A673 (cell line): ENCODE measurements around the gene UGT1A8. TPM values are rescaled to one million over a fixed set of nuclear protein-coding genes. Genes with fewer than 3 reads are reported as not detected.

Source experiments
- BruUV-seq: library from RNA; stranded (reverse); fragments of 400-500 nt; replicated peaks from 2 replicates; lab custom pipeline; 2021; lab: Mats Ljungman, UMichigan
- CTCF ChIA-PET: fragments of 300-600 bp; sonication (Branson Sonifier 250); formaldehyde crosslinking; loops from one replicate; lab custom pipeline; 2022; ENCODE audit warnings: antibody characterized with exemption; lab: Charles Lee
- POLR2A ChIA-PET: fragments of 300-600 bp; sonication (Branson Sonifier 250); formaldehyde crosslinking; loops from one replicate; lab custom pipeline; 2022; ENCODE audit warnings: antibody characterized with exemption; ENCODE audit not compliant: low non-redundant PET; lab: Charles Lee
- DNase-seq: peaks from one replicate; pipeline ENCODE4 v3.0.0-alpha.2; 2015; ENCODE audit warnings: low spot score
- H3K27ac ChIP-seq: fragments of 200-600 bp; sonication (generic); 2 replicates; pipeline ENCODE4 v1.5.1; 2016; ENCODE audit warnings: mixed run types, low read depth, mild to moderate bottlenecking, mixed read lengths, antibody characterized with exemption, low read length; ENCODE audit not compliant: poor library complexity, severe bottlenecking
- H3K27me3 ChIP-seq: fragments of 200-600 bp; sonication (generic); replicated peaks from 2 replicates; pipeline ENCODE4 v1.6.1; 2017; ENCODE audit warnings: mixed run types, low read depth, mild to moderate bottlenecking, mixed read lengths, antibody characterized with exemption, low read length; ENCODE audit not compliant: insufficient read depth, poor library complexity
- H3K36me3 ChIP-seq: fragments of 200-600 bp; sonication (generic); 2 replicates; pipeline ENCODE4 v1.6.1; 2016; ENCODE audit warnings: mixed run types, mild to moderate bottlenecking, mixed read lengths, antibody characterized with exemption, low read length; ENCODE audit not compliant: insufficient read depth, poor library complexity, severe bottlenecking
- H3K4me1 ChIP-seq: fragments of 200-600 bp; sonication (generic); 2 replicates; pipeline ENCODE4 v1.6.1; 2017; ENCODE audit warnings: mixed run types, mild to moderate bottlenecking, mixed read lengths, antibody characterized with exemption, low read length; ENCODE audit not compliant: insufficient read depth, poor library complexity, severe bottlenecking
- H3K4me3 ChIP-seq: fragments of 200-600 bp; sonication (generic); 2 replicates; pipeline ENCODE4 v1.5.1; 2016; ENCODE audit warnings: low read depth, mixed run types, mild to moderate bottlenecking, mixed read lengths, low read length; ENCODE audit not compliant: poor library complexity, severe bottlenecking
- H3K9me3 ChIP-seq: fragments of 200-600 bp; sonication (generic); 2 replicates; pipeline ENCODE4 v1.6.1; 2016; ENCODE audit warnings: mixed run types, low read depth, mild to moderate bottlenecking, mixed read lengths, antibody characterized with exemption, low read length; ENCODE audit not compliant: poor library complexity, severe bottlenecking
- EZH2 ChIP-seq: fragments of 200-600 bp; sonication (generic); IDR thresholded peaks from 2 replicates; pipeline ENCODE4 v1.6.1; 2017; ENCODE audit warnings: borderline replicate concordance, low read depth, mild to moderate bottlenecking, mixed read lengths, antibody characterized with exemption, low read length; ENCODE audit not compliant: poor library complexity, severe bottlenecking
- intact Hi-C: fragments of 100-400 bp; cut with micrococcal nuclease; formaldehyde crosslinking; loops from one replicate; pipeline ENCODE4 v1.10.0; 2022; ENCODE audit not compliant: unreplicated experiment
- total RNA-seq: library from RNA; stranded (reverse); gene quantifications from 2 replicates; pipeline ENCODE4 v1.2.3, GENCODE V29; 2021
- TF ChIP-seq, protein P1 (sequence below): fragments of 300-800, 200-600 bp; sonication (generic); conservative IDR thresholded peaks from 2 replicates; pipeline ENCODE4 v1.5.1; 2017; ENCODE audit warnings: low read depth, mild to moderate bottlenecking, antibody characterized with exemption, low read length, moderate library complexity, mixed read lengths

UGT1A8 gene
- total RNA-seq, 1 experiment from 2014 or later = not detected

DNA sequence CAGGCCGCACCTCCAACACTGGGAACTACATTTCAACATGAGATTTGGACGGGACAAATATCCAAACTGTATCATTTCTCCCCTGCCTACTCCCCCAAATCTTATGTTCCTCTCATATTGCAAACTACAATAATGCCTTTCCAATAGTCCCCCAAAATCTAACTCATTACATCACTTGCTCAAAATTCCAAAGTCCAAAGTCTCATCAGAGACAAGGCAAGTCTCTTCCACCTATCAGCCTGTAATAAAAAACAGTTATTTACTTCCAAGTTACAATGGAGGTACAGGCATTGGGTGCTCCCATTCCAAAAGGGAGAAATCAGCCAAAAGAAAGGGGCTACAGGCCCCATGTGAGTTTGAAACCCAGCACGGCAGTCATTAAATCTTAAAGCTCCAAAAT is 12.6 kb upstream of the UGT1A8 start:
- POLR2A ChIA-PET = no interaction called here
- H3K9me3 ChIP-seq = no peaks in the 10 kb centered on the region
- TF ChIP-seq, protein P1, sequence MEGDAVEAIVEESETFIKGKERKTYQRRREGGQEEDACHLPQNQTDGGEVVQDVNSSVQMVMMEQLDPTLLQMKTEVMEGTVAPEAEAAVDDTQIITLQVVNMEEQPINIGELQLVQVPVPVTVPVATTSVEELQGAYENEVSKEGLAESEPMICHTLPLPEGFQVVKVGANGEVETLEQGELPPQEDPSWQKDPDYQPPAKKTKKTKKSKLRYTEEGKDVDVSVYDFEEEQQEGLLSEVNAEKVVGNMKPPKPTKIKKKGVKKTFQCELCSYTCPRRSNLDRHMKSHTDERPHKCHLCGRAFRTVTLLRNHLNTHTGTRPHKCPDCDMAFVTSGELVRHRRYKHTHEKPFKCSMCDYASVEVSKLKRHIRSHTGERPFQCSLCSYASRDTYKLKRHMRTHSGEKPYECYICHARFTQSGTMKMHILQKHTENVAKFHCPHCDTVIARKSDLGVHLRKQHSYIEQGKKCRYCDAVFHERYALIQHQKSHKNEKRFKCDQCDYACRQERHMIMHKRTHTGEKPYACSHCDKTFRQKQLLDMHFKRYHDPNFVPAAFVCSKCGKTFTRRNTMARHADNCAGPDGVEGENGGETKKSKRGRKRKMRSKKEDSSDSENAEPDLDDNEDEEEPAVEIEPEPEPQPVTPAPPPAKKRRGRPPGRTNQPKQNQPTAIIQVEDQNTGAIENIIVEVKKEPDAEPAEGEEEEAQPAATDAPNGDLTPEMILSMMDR = no peak
- TF ChIP-seq EZH2 = no peak
- H3K36me3 ChIP-seq = no peaks in the 10 kb centered on the region
- H3K4me1 ChIP-seq = no peaks in the 10 kb centered on the region
- intact Hi-C loops = no loop called here
- DNase-seq = no peak
- CTCF ChIA-PET = no interaction called here
- H3K27me3 ChIP-seq = no peaks in the 10 kb centered on the region
- BruUV-seq = no TSS peak
- no peak overlapping the region for H3K27ac ChIP-seq
- H3K4me3 ChIP-seq = no peak overlapping the region

DNA sequence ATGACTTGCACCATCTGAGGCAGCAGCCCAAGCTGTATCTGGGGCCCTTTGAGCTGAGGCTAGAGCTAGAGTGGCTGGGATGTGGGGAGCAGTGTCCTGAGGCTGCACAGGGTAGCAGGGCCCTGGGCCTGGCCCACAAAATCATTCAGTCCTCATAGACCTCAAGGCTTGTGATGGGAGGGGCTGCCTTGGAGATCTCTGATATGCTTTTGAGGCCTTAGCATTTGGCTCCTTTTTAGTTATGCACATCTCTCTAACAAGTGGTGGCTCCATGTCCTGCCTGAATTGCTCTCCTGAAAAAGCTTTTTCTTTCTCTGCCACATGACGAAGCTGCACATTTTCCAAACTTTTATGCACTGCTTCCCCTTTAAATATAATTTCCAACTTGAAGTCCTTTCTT is 11.8 kb upstream of the UGT1A8 start:
- no peaks in the 10 kb centered on the region for H3K36me3 ChIP-seq
- TF ChIP-seq, protein P1 = no peak
- TF ChIP-seq EZH2 = no peak
- DNase-seq = no peak
- ChIA-PET CTCF (no interaction called here), POLR2A (no interaction called here)
- H3K27me3 ChIP-seq = no peaks in the 10 kb centered on the region
- no peak overlapping the region for H3K27ac ChIP-seq
- BruUV-seq = no TSS peak
- no peaks in the 10 kb centered on the region for H3K4me1 ChIP-seq
- no peak overlapping the region for H3K4me3 ChIP-seq
- intact Hi-C loops = no loop called here
- H3K9me3 ChIP-seq = no peaks in the 10 kb centered on the region

DNA sequence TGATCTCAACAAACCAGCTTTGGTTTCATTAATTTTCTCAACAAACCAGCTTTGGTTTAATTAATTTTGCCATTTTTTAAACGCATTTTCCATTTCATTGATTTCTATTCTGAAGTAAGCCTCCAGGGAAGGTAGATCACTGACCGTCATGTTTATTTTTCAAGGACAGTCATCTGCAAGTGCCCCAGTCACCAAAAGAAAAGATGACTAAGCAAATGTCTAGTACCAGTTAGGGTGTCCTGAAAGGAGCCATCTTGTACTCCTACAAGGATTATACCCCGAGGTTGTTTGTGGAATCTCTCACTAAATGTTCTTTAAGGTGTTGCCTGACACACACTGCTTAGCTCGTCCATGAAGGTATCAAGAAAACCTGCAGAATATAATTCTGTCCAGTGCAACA is 6.1 kb upstream of the UGT1A8 start:
- CTCF ChIA-PET = no interaction called here
- Histone ChIP-seq H3K36me3 (no peaks in the 10 kb centered on the region), H3K4me3 (no peak overlapping the region), H3K27ac (no peak overlapping the region), H3K27me3 (no peaks in the 10 kb centered on the region), H3K4me1 (no peaks in the 10 kb centered on the region), H3K9me3 (peaks cover 7% of the 10 kb centered on the region)
- no peak for DNase-seq
- TF ChIP-seq, protein P1 = no peak
- no peak for TF ChIP-seq EZH2
- BruUV-seq = no TSS peak
- intact Hi-C loops = no loop called here
- POLR2A ChIA-PET = interaction anchor here (0.7 kb wide), 1 partner anchor 269 kb away, joined by 3 read pairs; no protein-coding TSS in a partner anchor
